SU-DHL-6 (cell line): ENCODE data around the gene BTAF1.
A peak's percentile ranks its signal among the peaks of the same experiment; 100 is the strongest.

Source experiments
- H2AFZ ChIP-seq: fragments of 200-600 bp; sonication (generic); 2 replicates; pipeline ENCODE4 v1.6.1; 2014; ENCODE audit warnings: low read depth, mild to moderate bottlenecking, moderate library complexity, mixed read lengths, antibody characterized with exemption, low read length; ENCODE audit not compliant: severe bottlenecking
- H3F3A ChIP-seq: fragments of 200-600 bp; shearing (Covaris generic); 2 replicates; pipeline ENCODE4 v1.6.0; 2016; ENCODE audit warnings: antibody characterized with exemption, mild to moderate bottlenecking; ENCODE audit not compliant: insufficient read depth
- H3K27ac ChIP-seq: fragments of 200-600 bp; sonication (generic); 2 replicates; pipeline ENCODE4 v1.5.1; 2016; ENCODE audit warnings: low read depth, mild to moderate bottlenecking, low read length, moderate library complexity, mixed read lengths
- H3K27me3 ChIP-seq: fragments of 200-600 bp; sonication (generic), shearing (Covaris generic); 2 replicates; pipeline ENCODE4 v1.6.0; 2014; ENCODE audit warnings: mild to moderate bottlenecking, low read length
- H3K36me3 ChIP-seq: fragments of 200-600 bp; sonication (generic); 2 replicates; pipeline ENCODE4 v1.6.1; 2014; ENCODE audit warnings: mild to moderate bottlenecking, low read length, mixed read lengths
- H3K4me2 ChIP-seq: fragments of 300-600, 200-600 bp; shearing (Covaris generic), sonication (generic); 2 replicates; pipeline ENCODE4 v1.6.0; 2014; ENCODE audit warnings: low read length, low read depth, mild to moderate bottlenecking; ENCODE audit not compliant: poor library complexity, severe bottlenecking
- H3K4me3 ChIP-seq: fragments of 200-600 bp; sonication (generic); 2 replicates; pipeline ENCODE4 v1.5.1; 2014; ENCODE audit warnings: antibody characterized with exemption, low read length, mild to moderate bottlenecking, mixed read lengths; ENCODE audit not compliant: insufficient read depth, poor library complexity, severe bottlenecking
- H3K79me2 ChIP-seq: fragments of 200-600 bp; sonication (generic); 2 replicates; pipeline ENCODE4 v1.6.1; 2014; ENCODE audit warnings: mild to moderate bottlenecking, low read length, moderate library complexity; ENCODE audit not compliant: insufficient read depth
- H3K9ac ChIP-seq: fragments of 200-600 bp; sonication (generic); 2 replicates; pipeline ENCODE4 v1.7.0; 2014; ENCODE audit warnings: mild to moderate bottlenecking, low read length
- H3K9me2 ChIP-seq: fragments of 200-600 bp; sonication (generic); replicated peaks from 2 replicates; pipeline ENCODE4 v1.6.1; 2014; ENCODE audit warnings: low read length; ENCODE audit not compliant: insufficient read depth
- H3K9me3 ChIP-seq: fragments of 200-600 bp; sonication (generic); 2 replicates; pipeline ENCODE4 v1.6.1; 2014; ENCODE audit warnings: low read length, mixed read lengths; ENCODE audit not compliant: insufficient read depth
- H4K20me1 ChIP-seq: fragments of 200-600 bp; sonication (generic); 2 replicates; pipeline ENCODE4 v1.6.1; 2014; ENCODE audit warnings: low read depth, mild to moderate bottlenecking, antibody characterized with exemption, low read length, moderate library complexity, mixed read lengths
- EZH2phosphoT487 ChIP-seq: fragments of 200-600 bp; sonication (generic), shearing (Covaris generic); conservative IDR thresholded peaks from 2 replicates; pipeline ENCODE4 v1.6.1; 2018; ENCODE audit warnings: mild to moderate bottlenecking, antibody characterized with exemption, low read length, moderate library complexity, mixed read lengths
- TF ChIP-seq, protein P1 (sequence below): fragments of 200-600 bp; sonication (generic); IDR thresholded peaks from one replicate; pipeline ENCODE4 v1.5.1; 2017; ENCODE audit warnings: antibody characterized with exemption, mild to moderate bottlenecking, low read length, moderate library complexity; ENCODE audit not compliant: insufficient read depth, poor library complexity, severe bottlenecking

BTAF1 gene

GRCh38 chr10:92045641-92046106, 122.1 kb downstream of the BTAF1 start:
- H3K27me3 ChIP-seq = no peaks in the 10 kb centered on the region
- TF ChIP-seq, protein P1, sequence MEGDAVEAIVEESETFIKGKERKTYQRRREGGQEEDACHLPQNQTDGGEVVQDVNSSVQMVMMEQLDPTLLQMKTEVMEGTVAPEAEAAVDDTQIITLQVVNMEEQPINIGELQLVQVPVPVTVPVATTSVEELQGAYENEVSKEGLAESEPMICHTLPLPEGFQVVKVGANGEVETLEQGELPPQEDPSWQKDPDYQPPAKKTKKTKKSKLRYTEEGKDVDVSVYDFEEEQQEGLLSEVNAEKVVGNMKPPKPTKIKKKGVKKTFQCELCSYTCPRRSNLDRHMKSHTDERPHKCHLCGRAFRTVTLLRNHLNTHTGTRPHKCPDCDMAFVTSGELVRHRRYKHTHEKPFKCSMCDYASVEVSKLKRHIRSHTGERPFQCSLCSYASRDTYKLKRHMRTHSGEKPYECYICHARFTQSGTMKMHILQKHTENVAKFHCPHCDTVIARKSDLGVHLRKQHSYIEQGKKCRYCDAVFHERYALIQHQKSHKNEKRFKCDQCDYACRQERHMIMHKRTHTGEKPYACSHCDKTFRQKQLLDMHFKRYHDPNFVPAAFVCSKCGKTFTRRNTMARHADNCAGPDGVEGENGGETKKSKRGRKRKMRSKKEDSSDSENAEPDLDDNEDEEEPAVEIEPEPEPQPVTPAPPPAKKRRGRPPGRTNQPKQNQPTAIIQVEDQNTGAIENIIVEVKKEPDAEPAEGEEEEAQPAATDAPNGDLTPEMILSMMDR = no peak
- TF ChIP-seq EZH2phosphoT487 = no peak
- H3K79me2 ChIP-seq = no peaks in the 10 kb centered on the region
- no peak overlapping the region for H3K4me3 ChIP-seq
- H3F3A ChIP-seq = peaks cover 13% of the 10 kb centered on the region; the same call in 1 of the 2 replicates
- no peak overlapping the region for H3K27ac ChIP-seq
- H3K36me3 ChIP-seq = no peaks in the 10 kb centered on the region
- no peak overlapping the region for H3K9ac ChIP-seq
- H2AFZ ChIP-seq = no peak overlapping the region
- H3K4me2 ChIP-seq = no peak overlapping the region
- H3K9me3 ChIP-seq = no peaks in the 10 kb centered on the region
- no peaks in the 10 kb centered on the region for H3K9me2 ChIP-seq
- H4K20me1 ChIP-seq = no peaks in the 10 kb centered on the region

DNA sequence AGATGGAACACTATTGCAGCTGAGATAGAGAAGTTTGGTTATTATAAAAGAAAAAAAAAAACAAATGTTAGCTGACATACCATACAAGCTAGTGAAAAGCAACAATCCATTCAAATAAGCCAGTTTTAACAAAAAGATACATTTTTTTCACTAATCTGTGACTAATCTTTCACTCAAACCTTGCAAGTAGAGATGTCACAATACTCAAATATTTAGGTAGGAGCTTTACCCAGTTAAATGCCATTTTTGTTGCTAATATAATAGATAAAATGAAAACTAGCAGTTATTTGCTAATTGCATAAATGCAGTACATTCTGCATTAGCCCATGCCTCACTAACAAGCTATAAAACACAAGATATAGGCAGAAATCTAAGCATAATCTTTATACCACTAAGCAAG, 123.6 kb downstream of the BTAF1 start:
- no peak for TF ChIP-seq EZH2phosphoT487
- TF ChIP-seq, protein P1 = no peak
- H3K27me3 ChIP-seq = no peaks in the 10 kb centered on the region
- H3K4me2 ChIP-seq = peak overlapping the region; percentile 39
- H3K9me2 ChIP-seq = no peaks in the 10 kb centered on the region
- H3K9me3 ChIP-seq = no peaks in the 10 kb centered on the region
- H2AFZ ChIP-seq = no peak overlapping the region
- H3K9ac ChIP-seq = no peak overlapping the region
- H3K27ac ChIP-seq = no peak overlapping the region
- H4K20me1 ChIP-seq = no peaks in the 10 kb centered on the region
- peaks cover 13% of the 10 kb centered on the region; the same call in 1 of the 2 replicates for H3F3A ChIP-seq
- no peaks in the 10 kb centered on the region for H3K79me2 ChIP-seq
- H3K36me3 ChIP-seq = no peaks in the 10 kb centered on the region
- H3K4me3 ChIP-seq = no peak overlapping the region

DNA sequence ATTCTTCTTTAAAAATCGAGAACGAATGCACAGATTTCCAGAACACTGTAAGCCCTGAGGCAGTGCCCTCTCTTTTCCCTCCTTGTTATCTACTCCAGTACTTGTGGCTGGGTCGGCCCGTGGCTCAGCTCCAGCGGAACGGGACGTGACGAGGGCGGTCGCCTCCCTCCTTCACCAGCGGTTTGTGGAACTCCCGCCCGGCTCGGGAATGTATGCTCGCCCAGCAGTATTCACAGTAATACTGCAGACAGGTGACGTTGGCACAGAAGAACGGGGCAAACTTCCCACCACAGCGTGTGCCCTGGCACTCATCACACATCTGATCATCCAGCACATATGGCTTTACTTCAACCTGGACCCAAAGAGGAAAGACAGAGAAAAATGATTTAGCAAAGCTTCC, 128.5 kb downstream of the BTAF1 start:
- Histone ChIP-seq H3K4me2 (no peak overlapping the region), H3K4me3 (no peak overlapping the region), H3K27me3 (no peaks in the 10 kb centered on the region), H3F3A (peaks cover 13% of the 10 kb centered on the region; the same call in 1 of the 2 replicates), H3K9ac (no peak overlapping the region), H2AFZ (no peak overlapping the region), H3K9me3 (no peaks in the 10 kb centered on the region), H3K9me2 (no peaks in the 10 kb centered on the region), H4K20me1 (no peaks in the 10 kb centered on the region), H3K27ac (no peak overlapping the region), H3K36me3 (no peaks in the 10 kb centered on the region), H3K79me2 (no peaks in the 10 kb centered on the region)
- TF ChIP-seq, protein P1 = no peak
- TF ChIP-seq EZH2phosphoT487 = no peak
